Pancreas (tissue), 10 donors: ENCODE data around the gene KCNF1. TPM values are rescaled to one million over a fixed set of nuclear protein-coding genes. Genes with fewer than 3 reads are reported as not detected.

Source experiments
- ATAC-seq, 4 donors: fragments of 200-7000 bp; cut with Tn5 transposase; one replicate each; pipeline versions ENCODE4 v1.8.0 to v1.9.1; 2020; ENCODE audit warnings: mild to moderate bottlenecking in 4 of 4, moderate library complexity in 4 of 4
- DNase-seq, 6 donors: peaks; one replicate each; pipeline ENCODE4 v3.0.0-alpha.2; 2020
- FAIRE-seq: peaks from 2 replicates; lab custom pipeline; 2012; peaks lifted over from hg19 to GRCh38; lab: Jason Lieb, UNC
- H3K27ac ChIP-seq, 4 donors: fragments of 200-600 bp; sonication (generic); 1 replicate in 3 of 4; 2 replicates in 1 of 4; pipeline versions ENCODE4 v1.5.0 to v1.8.0; 2020
- H3K27me3 ChIP-seq, 4 donors: fragments of 200-600 bp; one replicate each; pipeline ENCODE4 v1.8.0; 2021
- H3K36me3 ChIP-seq, 3 donors: fragments of 200-600 bp; sonication (generic) in 1 of 3; one replicate each; pipeline versions ENCODE4 v1.5.0 to v1.8.0; 2020 to 2021
- H3K4me1 ChIP-seq, 3 donors: fragments of 200-600 bp; one replicate each; pipeline ENCODE4 v1.8.0; 2021
- H3K4me3 ChIP-seq, 4 donors: fragments of 200-600 bp; sonication (generic) in 2 of 4; one replicate each; pipeline versions ENCODE4 v1.5.0 to v1.8.0; 2020 to 2021
- H3K9me3 ChIP-seq, 4 donors: fragments of 200-600 bp; one replicate each; pipeline ENCODE4 v1.8.0; 2021
- CTCF ChIP-seq, 4 donors: fragments of 200-600 bp; sonication (generic) in 3 of 4; IDR thresholded peaks; one replicate each; pipeline versions ENCODE4 v1.5.0 to v1.8.0; 2021; ENCODE audit warnings: antibody characterized with exemption in 4 of 4
- WGBS, 2 donors: extraction: QIAGEN DNeasy Blood & Tissue Kit; methylation state at CpG; one replicate each; pipeline ENCODE4 v1.1.7; 2013; 5-methylcytosine and 5-hydroxymethylcytosine counted together
- intact Hi-C, 3 donors: fragments of 100-400 bp; cut with DNase I; formaldehyde crosslinking; loops; one replicate each; pipeline versions ENCODE4 v1.11.1 to v1.14.2; 2022
- polyA plus RNA-seq, 2 donors: library from polyadenylated mRNA; stranded (reverse); fragments of 200-250 nt; gene quantifications; one replicate each; pipeline ENCODE4 v1.2.3, GENCODE V29; 2013
- total RNA-seq, 6 donors: library from RNA; stranded (reverse); fragmentation: NEBNext Ultra II Directional in 4 of 6; extraction: Animal tissue kit (Norgen Biotek cat#: 25700) in 4 of 6; gene quantifications; one replicate each; pipeline versions ENCODE4 v1.2.1 to v1.2.4, GENCODE V29; 2021 to 2023
- donor health status: healthy with polysubstance abuse.
- donor health status: DM: no; HTN: no; CAD: no; lungs with moderate emphysema.
- donor health status: DM: no; HTN: no; CAD: no.
- donor health status: control.
- donor health status: control.
- donor health status: Bipolar disorder and iron deficiency.
- donor health status: DM: yes; HTN: yes; CAD: no.
- donor health status: DM: no; HTN: no; CAD: no.
- donor health status: DM: no; HTN: no; CAD: no.
- donor health status: DM: yes; HTN: yes; CAD: no.

Gene KCNF1
- total and polyA plus RNA-seq, 8 donors = 0.08 to 15.8 (median 0.52) TPM

- no peak overlapping the region for H3K4me3 ChIP-seq
- ATAC-seq (no peak), DNase-seq (no peak), FAIRE-seq (no peak)
- intact Hi-C loops = no loop called here
- 77% methylated on average over 5 of the region's 5 CpGs for WGBS, 2 donors
- no peak for TF ChIP-seq CTCF (IDR thresholded peaks at IDR 0.05)
- H3K9me3 ChIP-seq = no peaks in the 10 kb centered on the region
- no peaks in the 10 kb centered on the region for H3K27me3 ChIP-seq
- no peak overlapping the region for H3K27ac ChIP-seq
- H3K36me3 ChIP-seq = no peaks in the 10 kb centered on the region
- no peaks in the 10 kb centered on the region for H3K4me1 ChIP-seq
Observed at GRCh38 chr2:10944799-10945198, 33.1 kb downstream of the KCNF1 start.

GRCh38 chr2:10946394-10946793 is 34.7 kb downstream of the KCNF1 start:
- no peaks in the 10 kb centered on the region for H3K9me3 ChIP-seq
- ATAC-seq = no peak
- no peak for FAIRE-seq
- TF ChIP-seq CTCF (IDR thresholded peaks at IDR 0.05) = no peak
- no peaks in the 10 kb centered on the region for H3K36me3 ChIP-seq
- no peaks in the 10 kb centered on the region for H3K27me3 ChIP-seq
- WGBS, 2 donors = 80 to 83% methylated on average over 6 of the region's 6 CpGs
- intact Hi-C loops = no loop called here
- no peak overlapping the region for H3K27ac ChIP-seq
- H3K4me3 ChIP-seq = no peak overlapping the region
- no peaks in the 10 kb centered on the region for H3K4me1 ChIP-seq
- no peak for DNase-seq

GRCh38 chr2:10947005-10947440 is 35.3 kb downstream of the KCNF1 start:
- Histone ChIP-seq H3K9me3 (no peaks in the 10 kb centered on the region), H3K4me3 (no peak overlapping the region), H3K27me3 (no peaks in the 10 kb centered on the region), H3K36me3 (no peaks in the 10 kb centered on the region), H3K4me1 (no peaks in the 10 kb centered on the region), H3K27ac (no peak overlapping the region)
- WGBS, 2 donors = 64 to 71% methylated on average over 10 of the region's 10 CpGs
- TF ChIP-seq CTCF (IDR thresholded peaks at IDR 0.05) = no peak
- intact Hi-C loops = no loop called here
- FAIRE-seq (no peak), ATAC-seq (no peak), DNase-seq (no peak)

GRCh38 chr2:10947446-10948187 is 35.9 kb downstream of the KCNF1 start:
- no peak overlapping the region for H3K27ac ChIP-seq
- DNase-seq (no peak), FAIRE-seq (no peak), ATAC-seq (no peak)
- H3K4me1 ChIP-seq = no peaks in the 10 kb centered on the region
- H3K36me3 ChIP-seq = no peaks in the 10 kb centered on the region
- H3K9me3 ChIP-seq = no peaks in the 10 kb centered on the region
- H3K4me3 ChIP-seq = no peak overlapping the region
- intact Hi-C loops = no loop called here
- no peak for TF ChIP-seq CTCF (IDR thresholded peaks at IDR 0.05)
- H3K27me3 ChIP-seq = no peaks in the 10 kb centered on the region
- 83 to 85% methylated on average over 11 of the region's 11 CpGs for WGBS, 2 donors

- Histone ChIP-seq H3K4me3 (no peak overlapping the region), H3K27me3 (no peaks in the 10 kb centered on the region), H3K4me1 (no peaks in the 10 kb centered on the region), H3K27ac (no peak overlapping the region), H3K9me3 (no peaks in the 10 kb centered on the region), H3K36me3 (no peaks in the 10 kb centered on the region)
- intact Hi-C loops = no loop called here
- DNase-seq (no peak), ATAC-seq (no peak), FAIRE-seq (no peak)
- WGBS, 2 donors = 84 to 89% methylated on average over 7 of the region's 7 CpGs
- no peak for TF ChIP-seq CTCF (IDR thresholded peaks at IDR 0.05)
Observed at GRCh38 chr2:10948188-10948564, 36.4 kb downstream of the KCNF1 start.
